Tibial nerve (tissue), 4 donors: ENCODE data around the gene IRX2. TPM values are rescaled to one million over a fixed set of nuclear protein-coding genes. Genes with fewer than 3 reads are reported as not detected.

Experiments
- DNase-seq, 2 donors: peaks; one replicate each; pipeline ENCODE4 v3.0.0-alpha.2; 2019; ENCODE audit warnings: low spot score in 2 of 2
- H3K27ac ChIP-seq, 4 donors: fragments of 200-600 bp; sonication (generic) in 3 of 4; one replicate each; pipeline ENCODE4 v1.5.1; 2017 to 2019; ENCODE audit warnings: mild to moderate bottlenecking in 1 of 4
- H3K27me3 ChIP-seq, 2 donors: fragments of 200-600 bp; sonication (generic) in 1 of 2; one replicate each; pipeline versions ENCODE4 v1.5.1 to v1.6.0; 2017 to 2019
- H3K36me3 ChIP-seq, 3 donors: fragments of 200-600 bp; sonication (generic); one replicate each; pipeline ENCODE4 v1.5.1; 2018 to 2019
- H3K4me1 ChIP-seq, 4 donors: fragments of 200-600 bp; sonication (generic) in 3 of 4; one replicate each; pipeline ENCODE4 v1.5.1; 2017 to 2019
- H3K4me3 ChIP-seq, 4 donors: fragments of 200-600 bp; sonication (generic) in 3 of 4; one replicate each; pipeline ENCODE4 v1.5.1; 2017 to 2019; ENCODE audit warnings: mild to moderate bottlenecking in 1 of 4, moderate library complexity in 1 of 4
- H3K9me3 ChIP-seq, 4 donors: fragments of 200-600 bp; sonication (generic) in 3 of 4; one replicate each; pipeline ENCODE4 v1.5.1; 2017 to 2019
- CTCF ChIP-seq, 5 experiments: fragments of 200-600 bp in 3 of 5; fragments of 450-650 bp in 2 of 5; sonication (generic) in 3 of 5; IDR thresholded peaks; one replicate each; pipeline ENCODE4 v1.5.1; 2016 to 2019; ENCODE audit warnings: antibody characterized with exemption in 5 of 5, mild to moderate bottlenecking in 3 of 5, moderate library complexity in 2 of 5
- EP300 ChIP-seq, 2 donors: sonication (generic); formaldehyde crosslinking; IDR thresholded peaks; one replicate each; pipeline ENCODE4 v1.6.1; 2017; ENCODE audit warnings: antibody characterized with exemption in 2 of 2, mild to moderate bottlenecking in 1 of 2
- POLR2A ChIP-seq, 2 donors: fragments of 450-650 bp; IDR thresholded peaks; one replicate each; pipeline ENCODE4 v1.6.1; 2017; ENCODE audit warnings: antibody characterized with exemption in 2 of 2, mild to moderate bottlenecking in 2 of 2, moderate library complexity in 2 of 2
- WGBS, 2 donors: methylation state at CpG; one replicate each; pipeline ENCODE4 v1.1.5; 2018; 5-methylcytosine and 5-hydroxymethylcytosine counted together
- total RNA-seq, 4 donors: library from RNA; depleted of rRNA; stranded (reverse); fragments of >200 nt; gene quantifications; one replicate each; pipeline ENCODE4 v1.1.0, GENCODE V29; 2016

Gene IRX2
- total RNA-seq, 4 donors from 2014 or later: not detected

- H3K27ac ChIP-seq: no peak overlapping the region
- H3K4me3 ChIP-seq: no peak overlapping the region
- DNase-seq: no peak
- no peaks in the 10 kb centered on the region for H3K36me3 ChIP-seq
- no peaks in the 10 kb centered on the region for H3K4me1 ChIP-seq
- TF ChIP-seq POLR2A (IDR thresholded peaks at IDR 0.05): no peak
- no peak for TF ChIP-seq CTCF (IDR thresholded peaks at IDR 0.05)
- H3K27me3 ChIP-seq: no peaks in the 10 kb centered on the region
- WGBS, 2 donors: 83 to 86% methylated on average over 6 to 7 of the region's 7 CpGs
- no peaks in the 10 kb centered on the region for H3K9me3 ChIP-seq
Measured at GRCh38 chr5:2722901-2723300, 28.6 kb downstream of the IRX2 start.

- TF ChIP-seq POLR2A (IDR thresholded peaks at IDR 0.05) (no peak), CTCF (IDR thresholded peaks at IDR 0.05) (no peak), EP300 (IDR thresholded peaks at IDR 0.05) (no peak)
- Histone ChIP-seq H3K4me3 (no peak overlapping the region), H3K27me3 (no peaks in the 10 kb centered on the region), H3K9me3 (no peaks in the 10 kb centered on the region), H3K36me3 (no peaks in the 10 kb centered on the region), H3K27ac (no peak overlapping the region), H3K4me1 (no peaks in the 10 kb centered on the region)
- DNase-seq: no peak
- 55 to 60% methylated on average over 7 of the region's 7 CpGs for WGBS, 2 donors
Measured at GRCh38 chr5:2721385-2722138, 29.9 kb downstream of the IRX2 start.

GRCh38 chr5:2719332-2719731 is 32.1 kb downstream of the IRX2 start:
- H3K9me3 ChIP-seq: no peaks in the 10 kb centered on the region
- no peak overlapping the region for H3K27ac ChIP-seq
- 86 to 88% methylated on average over 6 of the region's 6 CpGs for WGBS, 2 donors
- no peaks in the 10 kb centered on the region for H3K27me3 ChIP-seq
- TF ChIP-seq POLR2A (IDR thresholded peaks at IDR 0.05) (no peak), CTCF (IDR thresholded peaks at IDR 0.05) (no peak), EP300 (IDR thresholded peaks at IDR 0.05) (no peak)
- no peak for DNase-seq
- H3K36me3 ChIP-seq: no peaks in the 10 kb centered on the region
- no peaks in the 10 kb centered on the region for H3K4me1 ChIP-seq
- H3K4me3 ChIP-seq: no peak overlapping the region

GRCh38 chr5:2718115-2718514 is 33.4 kb downstream of the IRX2 start:
- H3K4me3 ChIP-seq: no peak overlapping the region
- no peak overlapping the region for H3K27ac ChIP-seq
- DNase-seq: no peak
- WGBS, 2 donors: 85 to 86% methylated on average over 6 of the region's 6 CpGs
- no peaks in the 10 kb centered on the region for H3K36me3 ChIP-seq
- H3K9me3 ChIP-seq: no peaks in the 10 kb centered on the region
- TF ChIP-seq EP300 (IDR thresholded peaks at IDR 0.05) (no peak), POLR2A (IDR thresholded peaks at IDR 0.05) (no peak), CTCF (IDR thresholded peaks at IDR 0.05) (no peak)
- no peaks in the 10 kb centered on the region for H3K27me3 ChIP-seq
- H3K4me1 ChIP-seq: no peaks in the 10 kb centered on the region

- no peak for DNase-seq
- no peaks in the 10 kb centered on the region for H3K9me3 ChIP-seq
- H3K4me3 ChIP-seq: no peak overlapping the region
- TF ChIP-seq EP300 (IDR thresholded peaks at IDR 0.05) (no peak), POLR2A (IDR thresholded peaks at IDR 0.05) (no peak), CTCF (IDR thresholded peaks at IDR 0.05) (no peak)
- 58 to 73% methylated on average over 4 to 6 of the region's 6 CpGs for WGBS, 2 donors
- H3K27ac ChIP-seq: no peak overlapping the region
- no peaks in the 10 kb centered on the region for H3K27me3 ChIP-seq
- no peaks in the 10 kb centered on the region for H3K36me3 ChIP-seq
- no peaks in the 10 kb centered on the region for H3K4me1 ChIP-seq
Measured at GRCh38 chr5:2715856-2716255, 35.6 kb downstream of the IRX2 start.
